Stimulated activated naive CD8-positive, alpha-beta T cell treated with anti-CD3 and anti-CD28 coated beads, Interleukin-15, Interleukin-2, amounts not matched to agents 100 ng/mL and 50 ng/mL, for 24 hours (primary cell): ENCODE data around the gene SPTLC3.

ENCODE experiments used
- H3K27ac Mint-ChIP-seq: one replicate; pipeline ENCODE4 v1.8.0; 2021; ENCODE audit warnings: mild to moderate bottlenecking, mixed read lengths
- H3K27me3 Mint-ChIP-seq: one replicate; pipeline ENCODE4 v1.8.0; 2021; ENCODE audit warnings: mixed read lengths
- H3K36me3 Mint-ChIP-seq: one replicate; pipeline ENCODE4 v1.8.0; 2021; ENCODE audit warnings: low read depth, mixed read lengths
- H3K4me1 Mint-ChIP-seq: one replicate; pipeline ENCODE4 v1.8.0; 2021; ENCODE audit warnings: low read depth, mixed read lengths
- H3K4me3 Mint-ChIP-seq: one replicate; pipeline ENCODE4 v1.8.0; 2021; ENCODE audit warnings: mild to moderate bottlenecking, mixed read lengths
- H3K9me3 Mint-ChIP-seq: one replicate; pipeline ENCODE4 v1.8.0; 2021; ENCODE audit warnings: mixed read lengths

SPTLC3 gene

GRCh38 chr20:13113731-13114130, 105.0 kb downstream of the SPTLC3 start:
- H3K36me3 Mint-ChIP-seq = no peaks in the 10 kb centered on the region
- no peak overlapping the region for H3K4me3 Mint-ChIP-seq
- H3K27me3 Mint-ChIP-seq = no peaks in the 10 kb centered on the region
- H3K4me1 Mint-ChIP-seq = no peaks in the 10 kb centered on the region
- no peaks in the 10 kb centered on the region for H3K9me3 Mint-ChIP-seq
- no peak overlapping the region for H3K27ac Mint-ChIP-seq

DNA sequence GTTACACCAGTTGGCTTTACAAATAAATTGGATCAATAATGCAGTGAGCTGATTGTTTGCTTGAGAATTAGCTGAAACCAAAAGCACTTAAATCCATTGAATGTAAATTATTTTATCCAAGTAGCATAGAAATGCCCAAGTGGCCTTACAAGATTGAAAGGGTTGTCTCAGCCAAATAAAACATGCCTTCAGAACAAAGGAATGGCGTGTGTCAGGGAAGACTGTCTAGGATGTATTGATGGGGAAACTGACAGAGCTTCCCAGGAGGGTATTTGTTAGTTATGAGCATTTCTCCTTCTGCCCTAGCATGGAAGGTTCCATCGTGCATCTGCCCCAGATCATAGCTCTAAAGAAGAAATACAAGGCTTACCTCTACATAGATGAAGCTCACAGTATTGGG, 108.4 kb downstream of the SPTLC3 start:
- Mint-ChIP-seq H3K27me3 (peaks cover 5% of the 10 kb centered on the region), H3K9me3 (no peaks in the 10 kb centered on the region), H3K4me1 (no peaks in the 10 kb centered on the region), H3K4me3 (no peak overlapping the region), H3K36me3 (no peaks in the 10 kb centered on the region), H3K27ac (no peak overlapping the region)

DNA sequence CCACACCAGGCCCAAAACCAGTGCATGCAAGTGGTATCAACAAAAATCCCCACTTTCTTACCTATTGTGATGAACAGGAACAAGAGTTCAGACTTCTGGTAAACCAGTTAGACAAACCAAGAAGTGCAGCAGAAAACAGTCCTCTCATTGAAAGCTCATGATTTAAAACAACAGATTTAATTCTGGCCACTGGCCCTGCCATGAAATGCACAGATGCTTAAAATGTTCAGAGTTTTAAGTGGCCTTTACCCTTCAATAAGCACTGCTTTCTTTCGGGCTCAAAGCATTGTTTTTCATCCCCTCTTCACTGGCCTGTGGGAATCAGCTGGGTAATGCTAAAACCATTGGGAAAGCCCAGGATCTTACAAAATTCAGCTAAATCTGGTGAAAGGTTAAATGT, 109.9 kb downstream of the SPTLC3 start:
- Mint-ChIP-seq H3K4me3 (no peak overlapping the region), H3K36me3 (no peaks in the 10 kb centered on the region), H3K27ac (no peak overlapping the region), H3K4me1 (no peaks in the 10 kb centered on the region), H3K27me3 (peaks cover 5% of the 10 kb centered on the region), H3K9me3 (no peaks in the 10 kb centered on the region)

GRCh38 chr20:13119583-13119982, 110.8 kb downstream of the SPTLC3 start:
- Mint-ChIP-seq H3K27me3 (peaks cover 5% of the 10 kb centered on the region), H3K27ac (no peak overlapping the region), H3K36me3 (no peaks in the 10 kb centered on the region), H3K9me3 (no peaks in the 10 kb centered on the region), H3K4me3 (no peak overlapping the region), H3K4me1 (no peaks in the 10 kb centered on the region)

DNA sequence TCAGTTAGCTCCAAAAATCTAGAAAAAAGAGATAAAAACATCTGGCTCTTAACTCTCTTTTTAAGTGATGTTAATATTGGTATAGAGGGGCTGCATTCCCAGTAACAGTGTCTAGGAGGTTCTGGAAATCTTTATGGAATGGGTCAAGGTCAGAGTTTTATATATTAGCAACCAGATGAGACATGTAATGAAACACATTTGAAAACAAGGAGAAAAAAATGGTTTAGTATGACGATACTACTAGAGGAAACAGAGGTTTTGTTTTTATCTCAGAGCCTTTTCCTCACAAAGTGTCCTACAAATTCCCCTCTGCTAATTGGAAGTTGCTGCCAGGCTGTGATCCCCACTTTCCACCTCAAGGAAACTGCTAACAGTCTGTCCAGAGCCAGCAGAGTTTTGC, 111.7 kb downstream of the SPTLC3 start:
- Mint-ChIP-seq H3K4me3 (no peak overlapping the region), H3K27me3 (peaks cover 5% of the 10 kb centered on the region), H3K9me3 (no peaks in the 10 kb centered on the region), H3K4me1 (no peaks in the 10 kb centered on the region), H3K27ac (no peak overlapping the region), H3K36me3 (no peaks in the 10 kb centered on the region)

DNA sequence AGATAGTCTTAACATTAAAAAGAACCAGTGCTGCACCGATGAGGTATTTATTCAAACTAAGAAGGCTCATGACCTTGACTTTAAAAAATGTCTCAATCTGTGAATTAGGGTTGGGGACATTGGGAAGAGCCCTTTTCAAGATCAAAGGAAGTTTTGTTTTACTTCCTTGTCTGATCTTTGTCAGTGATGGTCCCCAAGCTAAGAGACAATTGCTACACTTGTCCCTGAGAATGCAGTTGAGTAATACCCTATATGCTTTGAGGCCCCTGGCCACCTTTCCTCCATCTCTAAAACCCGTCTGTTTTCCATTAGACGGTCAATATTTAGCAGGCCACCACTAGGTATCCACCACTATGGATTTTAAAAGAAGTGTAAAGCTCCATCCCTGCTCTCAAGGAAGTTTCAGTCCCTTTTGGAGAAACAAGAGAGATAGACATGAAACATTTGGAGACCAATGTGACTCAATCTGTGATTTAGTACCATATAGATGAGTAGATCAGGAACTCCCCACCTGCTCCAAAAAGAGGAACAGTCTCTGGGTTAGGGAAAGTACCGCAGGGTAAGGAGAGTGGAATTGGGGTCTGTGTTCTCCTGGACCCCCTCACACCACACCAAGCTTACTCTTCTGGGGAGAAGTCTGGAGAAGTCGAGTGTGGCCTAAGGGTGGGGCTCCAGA, 113.2 kb downstream of the SPTLC3 start:
- Mint-ChIP-seq H3K27ac (no peak overlapping the region), H3K27me3 (peaks cover 5% of the 10 kb centered on the region), H3K4me3 (no peak overlapping the region), H3K4me1 (no peaks in the 10 kb centered on the region), H3K9me3 (no peaks in the 10 kb centered on the region), H3K36me3 (no peaks in the 10 kb centered on the region)

GRCh38 chr20:13125486-13125885, 116.7 kb downstream of the SPTLC3 start:
- Mint-ChIP-seq H3K9me3 (no peaks in the 10 kb centered on the region), H3K27ac (no peak overlapping the region), H3K36me3 (no peaks in the 10 kb centered on the region), H3K4me3 (no peak overlapping the region), H3K4me1 (no peaks in the 10 kb centered on the region), H3K27me3 (peaks cover 4% of the 10 kb centered on the region)

DNA sequence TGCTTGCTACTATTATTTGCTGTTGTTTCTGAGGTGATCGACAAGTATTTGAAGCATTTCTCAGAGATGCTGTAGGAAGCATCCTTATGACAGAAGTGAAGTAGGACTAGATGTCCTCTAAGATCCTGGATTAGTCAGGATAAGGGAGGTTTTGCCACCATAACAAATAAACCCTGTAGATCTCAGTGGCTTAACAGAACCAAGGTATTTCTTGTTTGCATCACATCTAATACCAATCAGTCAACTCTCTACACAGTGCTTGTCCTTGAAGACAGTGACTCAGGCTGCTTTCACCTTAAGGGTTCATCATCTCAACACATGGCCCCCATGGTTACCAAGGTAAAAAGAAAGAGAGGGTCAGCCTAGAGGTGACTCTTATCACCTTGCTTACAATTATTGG, 119.4 kb downstream of the SPTLC3 start:
- Mint-ChIP-seq H3K9me3 (no peaks in the 10 kb centered on the region), H3K36me3 (no peaks in the 10 kb centered on the region), H3K27ac (no peak overlapping the region), H3K4me3 (no peak overlapping the region), H3K27me3 (peaks cover 4% of the 10 kb centered on the region), H3K4me1 (no peaks in the 10 kb centered on the region)

- Mint-ChIP-seq H3K9me3 (no peaks in the 10 kb centered on the region), H3K4me1 (no peaks in the 10 kb centered on the region), H3K4me3 (no peak overlapping the region)
Measured at GRCh38 chr20:13130061-13130706, 121.4 kb downstream of the SPTLC3 start.

DNA sequence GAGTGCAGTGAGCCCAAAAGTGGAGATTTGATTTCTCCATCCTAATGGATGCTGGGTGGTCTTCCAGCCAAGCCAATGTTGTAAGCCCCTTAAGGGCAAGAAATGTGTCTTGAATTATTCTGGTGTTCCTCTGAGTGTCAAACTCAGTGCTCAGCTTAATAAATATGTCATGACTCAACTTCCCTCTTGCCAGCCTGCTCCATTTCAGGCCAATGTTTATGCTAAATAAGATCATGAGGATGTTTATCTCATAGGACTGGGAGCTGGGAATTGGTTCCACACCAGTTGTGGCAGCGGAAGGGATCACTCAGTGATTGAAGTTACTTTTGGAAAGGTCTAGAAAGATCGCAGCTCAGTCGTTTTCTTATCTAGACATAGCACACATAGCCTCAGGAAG, 121.9 kb downstream of the SPTLC3 start:
- Mint-ChIP-seq H3K9me3 (no peaks in the 10 kb centered on the region), H3K36me3 (no peaks in the 10 kb centered on the region), H3K27me3 (peaks cover 4% of the 10 kb centered on the region), H3K4me1 (no peaks in the 10 kb centered on the region), H3K4me3 (no peak overlapping the region), H3K27ac (no peak overlapping the region)

More at GRCh38 chr20:13130061-13130706, 121.4 kb downstream of the SPTLC3 start:
- Mint-ChIP-seq H3K27me3 (peaks cover 4% of the 10 kb centered on the region), H3K27ac (no peak overlapping the region), H3K36me3 (no peaks in the 10 kb centered on the region)

- H3K27me3 Mint-ChIP-seq = peaks cover 4% of the 10 kb centered on the region
- no peaks in the 10 kb centered on the region for H3K4me1 Mint-ChIP-seq
- no peak overlapping the region for H3K27ac Mint-ChIP-seq
- no peaks in the 10 kb centered on the region for H3K36me3 Mint-ChIP-seq
- H3K9me3 Mint-ChIP-seq = no peaks in the 10 kb centered on the region
- H3K4me3 Mint-ChIP-seq = no peak overlapping the region
Measured at GRCh38 chr20:13131688-13132087, 122.9 kb downstream of the SPTLC3 start.

- no peaks in the 10 kb centered on the region for H3K9me3 Mint-ChIP-seq
- H3K36me3 Mint-ChIP-seq = no peaks in the 10 kb centered on the region
- H3K4me3 Mint-ChIP-seq = no peak overlapping the region
- H3K27ac Mint-ChIP-seq = no peak overlapping the region
- H3K4me1 Mint-ChIP-seq = peaks cover 6% of the 10 kb centered on the region
- H3K27me3 Mint-ChIP-seq = peaks cover 13% of the 10 kb centered on the region
Measured at GRCh38 chr20:13139459-13140150, 130.8 kb downstream of the SPTLC3 start.

DNA sequence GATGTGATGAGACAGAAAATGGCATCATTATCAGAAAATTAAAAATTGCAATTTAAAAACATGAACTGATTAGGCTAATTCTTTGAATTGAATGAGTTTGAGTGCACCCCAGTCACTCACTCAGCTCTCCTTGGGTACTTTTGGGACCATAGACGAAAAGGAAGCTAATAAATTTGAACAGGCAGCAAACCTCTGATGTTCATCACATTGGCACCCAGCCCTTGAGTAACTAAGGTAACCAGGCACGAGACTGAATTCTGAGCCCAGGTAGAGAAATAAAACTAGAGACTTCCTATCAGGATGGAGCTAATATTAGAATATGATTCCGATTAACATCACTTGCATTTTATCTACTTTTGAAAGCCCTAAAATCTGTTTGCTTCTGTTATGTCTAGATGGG, 131.4 kb downstream of the SPTLC3 start:
- H3K27me3 Mint-ChIP-seq = peaks cover 13% of the 10 kb centered on the region
- no peak overlapping the region for H3K27ac Mint-ChIP-seq
- no peak overlapping the region for H3K4me3 Mint-ChIP-seq
- H3K4me1 Mint-ChIP-seq = peaks cover 6% of the 10 kb centered on the region
- no peaks in the 10 kb centered on the region for H3K36me3 Mint-ChIP-seq
- no peaks in the 10 kb centered on the region for H3K9me3 Mint-ChIP-seq

DNA sequence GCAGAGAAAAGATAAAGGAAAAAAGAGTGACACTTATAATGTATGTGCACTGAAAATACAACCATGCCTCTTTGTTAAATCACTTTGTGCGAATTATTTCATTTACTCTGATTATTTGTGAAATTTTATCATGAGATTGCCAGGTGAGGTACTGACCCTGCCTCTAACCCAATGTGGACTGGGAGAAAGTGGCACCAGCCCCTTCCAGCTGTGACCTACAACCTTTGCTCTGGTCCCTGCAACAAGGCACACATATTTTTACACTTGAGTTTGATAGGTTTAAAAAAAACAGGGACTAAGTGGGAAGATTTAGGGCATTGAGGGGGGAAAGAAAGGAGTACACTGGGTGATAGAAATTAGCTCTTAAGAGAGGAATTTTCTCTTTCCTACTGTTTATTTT, 132.0 kb downstream of the SPTLC3 start:
- H3K4me3 Mint-ChIP-seq = no peak overlapping the region
- peaks cover 13% of the 10 kb centered on the region for H3K27me3 Mint-ChIP-seq
- H3K27ac Mint-ChIP-seq = no peak overlapping the region
- H3K4me1 Mint-ChIP-seq = peaks cover 6% of the 10 kb centered on the region
- no peaks in the 10 kb centered on the region for H3K9me3 Mint-ChIP-seq
- no peaks in the 10 kb centered on the region for H3K36me3 Mint-ChIP-seq

GRCh38 chr20:13141546-13141945, 132.8 kb downstream of the SPTLC3 start:
- Mint-ChIP-seq H3K27ac (no peak overlapping the region), H3K27me3 (peaks cover 13% of the 10 kb centered on the region), H3K4me3 (no peak overlapping the region), H3K9me3 (no peaks in the 10 kb centered on the region), H3K4me1 (peaks cover 6% of the 10 kb centered on the region), H3K36me3 (no peaks in the 10 kb centered on the region)
